Measurements from ENCODE around the gene TOX3. TPM values are rescaled to one million over a fixed set of nuclear protein-coding genes. Genes with fewer than 3 reads are reported as not detected.
A peak's percentile ranks its signal among the peaks of the same experiment; 100 is the strongest.

TOX3 gene
- total and polyA plus RNA-seq, 2 of the 13 experiments (the other 11 are each of a cell fraction or from before 2014, with no cell fraction given) = 14.5 to 98.6 TPM

- peak; percentile 84; the same call in 1 of the 2 replicates for TF ChIP-seq ZNF431 (CRISPR knock-in tag; IDR thresholded peaks at IDR 0.05; ENCODE audit: borderline replicate concordance, low read depth)
- no peak for TF ChIP-seq CHD2 (IDR thresholded peaks at IDR 0.05; ENCODE audit: low read depth, low read length)
- TF ChIP-seq HDAC2 (CRISPR knock-in tag; IDR thresholded peaks at IDR 0.05) = peak; percentile 99
- peak; percentile 98 for TF ChIP-seq IRF2 (CRISPR knock-in tag; IDR thresholded peaks at IDR 0.05)
- no peak for TF ChIP-seq ZNF354B (CRISPR knock-in tag; IDR thresholded peaks at IDR 0.05)
- TF ChIP-seq HES4 (CRISPR knock-in tag; IDR thresholded peaks at IDR 0.05; ENCODE audit: borderline replicate concordance) = 0 out of 2 replicates have a peak, but pooled peaks have one; percentile 27
- TF ChIP-seq ZNF264 (CRISPR knock-in tag; IDR thresholded peaks at IDR 0.05) = peak; percentile 92; the same call in 1 of the 2 replicates
- no peak for TF ChIP-seq ZBTB37 (CRISPR knock-in tag; IDR thresholded peaks at IDR 0.05)
- TF ChIP-seq DNMT3B (CRISPR knock-in tag; conservative IDR thresholded peaks at IDR 0.05) = 0 out of 2 replicates have a peak, but pooled peaks have one; percentile 55
- peak; percentile 91 for TF ChIP-seq CBX1 (IDR thresholded peaks at IDR 0.05; ENCODE audit: low read depth)
- TF ChIP-seq LBX2 (CRISPR knock-in tag; IDR thresholded peaks at IDR 0.05; ENCODE audit: borderline replicate concordance) = no peak
- TF ChIP-seq GATAD2A (CRISPR knock-in tag; IDR thresholded peaks at IDR 0.05) = peak; percentile 100
- peak; percentile 99 for TF ChIP-seq TFE3 (CRISPR knock-in tag; IDR thresholded peaks at IDR 0.05)
- TF ChIP-seq ZNF607 (CRISPR knock-in tag; IDR thresholded peaks at IDR 0.05; ENCODE audit: borderline replicate concordance) = peak; percentile 86; the same call in 1 of the 2 replicates
- no peak for TF ChIP-seq ZNF260 (CRISPR knock-in tag; IDR thresholded peaks at IDR 0.05; ENCODE audit: borderline replicate concordance, low read depth)
- TF ChIP-seq YEATS4 (CRISPR knock-in tag; IDR thresholded peaks at IDR 0.05; ENCODE audit: borderline replicate concordance) = peak; percentile 89
- peak; percentile 98 for TF ChIP-seq HHEX (CRISPR knock-in tag; IDR thresholded peaks at IDR 0.05)
- TF ChIP-seq ZNF761 (CRISPR knock-in tag; conservative IDR thresholded peaks at IDR 0.05) = 0 out of 2 replicates have a peak, but pooled peaks have one; percentile 44
- TF ChIP-seq HDAC1 (CRISPR knock-in tag; IDR thresholded peaks at IDR 0.05) = peak; percentile 84
- no peak for TF ChIP-seq HNRNPL (IDR thresholded peaks at IDR 0.05; ENCODE audit: low read depth, low read length)
- TF ChIP-seq SP4 (CRISPR knock-in tag; IDR thresholded peaks at IDR 0.05) = no peak
- TF ChIP-seq KDM1A (CRISPR knock-in tag; IDR thresholded peaks at IDR 0.05) = peak; percentile 96
- no peak for TF ChIP-seq ZNF598 (CRISPR knock-in tag; IDR thresholded peaks at IDR 0.05; ENCODE audit: borderline replicate concordance)
- no peak for TF ChIP-seq SMAD9 (CRISPR knock-in tag; IDR thresholded peaks at IDR 0.05)
- TF ChIP-seq ZNF362 (CRISPR knock-in tag; IDR thresholded peaks at IDR 0.05; ENCODE audit: borderline replicate concordance) = peak; percentile 74; the same call in 1 of the 2 replicates
- peak; percentile 60 for TF ChIP-seq XRCC5 (optimal IDR thresholded peaks at IDR 0.05; ENCODE audit: low read length)
- TF ChIP-seq MTA3 (CRISPR knock-in tag; IDR thresholded peaks at IDR 0.05) = no peak
- TF ChIP-seq FLYWCH1 (CRISPR knock-in tag; IDR thresholded peaks at IDR 0.05) = no peak
- no peak for TF ChIP-seq CHCHD3 (CRISPR knock-in tag; IDR thresholded peaks at IDR 0.05)
- no peak for TF ChIP-seq SNAI1 (CRISPR knock-in tag; IDR thresholded peaks at IDR 0.05; ENCODE audit: borderline replicate concordance)
These were observed 148.4 kb downstream of the TOX3 start (continued) for GRCh38 chr16:52398491-52398960.
